AG09309 (cell line): ENCODE results near the gene RICTOR.

Source experiments
- DNase-seq: peaks from one replicate; pipeline ENCODE4 v3.0.0-alpha.2; 2010; ENCODE audit warnings: low read depth
- H3K4me3 ChIP-seq: 2 replicates; pipeline ENCODE4 v1.5.1; 2011; ENCODE audit warnings: mild to moderate bottlenecking, low read depth, low read length, moderate library complexity; ENCODE audit not compliant: control insufficient read depth
- CTCF ChIP-seq: IDR thresholded peaks from 2 replicates; pipeline ENCODE4 v1.5.1; 2011; ENCODE audit warnings: mild to moderate bottlenecking, low read depth, low read length, inconsistent platforms; ENCODE audit not compliant: insufficient read depth, control insufficient read depth; ENCODE audit errors: missing control alignments

Gene RICTOR

GRCh38 chr5:38961691-38962090 lies 112.5 kb downstream of the RICTOR start:
- H3K4me3 ChIP-seq: no peak overlapping the region
- DNase-seq: no peak
- TF ChIP-seq CTCF: no peak

- no peak for DNase-seq
- no peak overlapping the region for H3K4me3 ChIP-seq
- TF ChIP-seq CTCF: no peak
Observed at GRCh38 chr5:38953426-38954012, 120.7 kb downstream of the RICTOR start.

- no peak for DNase-seq
- TF ChIP-seq CTCF: no peak
- H3K4me3 ChIP-seq: no peak overlapping the region
Observed at GRCh38 chr5:38948501-38948900, 125.7 kb downstream of the RICTOR start.

GRCh38 chr5:38944282-38944681 lies 129.9 kb downstream of the RICTOR start:
- TF ChIP-seq CTCF: no peak
- no peak overlapping the region for H3K4me3 ChIP-seq
- no peak for DNase-seq

- TF ChIP-seq CTCF: no peak
- no peak for DNase-seq
- no peak overlapping the region for H3K4me3 ChIP-seq
Observed at GRCh38 chr5:38941912-38942311, 132.3 kb downstream of the RICTOR start.

- TF ChIP-seq CTCF: no peak
- no peak for DNase-seq
- H3K4me3 ChIP-seq: no peak overlapping the region
Observed at GRCh38 chr5:38940230-38940858, 133.9 kb downstream of the RICTOR start.
